ENCODE results near the gene UGT2A3. TPM values are rescaled to one million over a fixed set of nuclear protein-coding genes. Genes with fewer than 3 reads are reported as not detected.

Gene UGT2A3
- total RNA-seq, 2 experiments from 2014 or later: not detected

DNA sequence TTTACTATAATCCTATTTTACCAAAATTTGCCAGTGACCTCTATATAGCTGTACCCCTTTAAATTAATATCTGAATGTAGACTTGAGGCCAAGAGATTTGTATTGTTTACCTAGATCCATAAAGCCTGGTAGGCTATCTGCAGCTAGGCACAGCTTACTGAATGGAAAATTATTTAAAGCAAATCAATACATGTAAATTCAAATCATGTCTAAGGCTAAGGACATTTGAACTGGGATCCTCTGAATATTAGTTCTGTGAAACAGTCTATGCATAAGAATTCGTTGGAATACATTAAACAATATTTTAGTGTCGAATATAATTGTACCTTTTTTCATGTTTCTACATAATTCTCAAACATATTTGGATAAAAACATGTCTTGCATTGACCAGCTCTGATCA is 1.6 kb downstream of the UGT2A3 start:
- no peak for DNase-seq (ENCODE audit: low spot score)
- Histone ChIP-seq H2AFZ (ENCODE audit: low read length) (no peak overlapping the region), H3K4me2 (ENCODE audit: low read length) (no peak overlapping the region), H3K79me2 (ENCODE audit: insufficient read depth, low read depth, low read length) (no peaks in the 10 kb centered on the region), H4K20me1 (ENCODE audit: insufficient read depth, low read length) (no peaks in the 10 kb centered on the region), H3K9me3 (ENCODE audit: low read length) (no peaks in the 10 kb centered on the region), H3K4me3 (ENCODE audit: low read depth, low read length, poor library complexity, severe bottlenecking) (no peak overlapping the region), H3K27ac (ENCODE audit: low read depth, low read length, poor library complexity, severe bottlenecking) (no peak overlapping the region), H3K36me3 (ENCODE audit: insufficient read depth, low read length) (no peaks in the 10 kb centered on the region), H3K9me2 (ENCODE audit: insufficient read depth, low read length) (no peaks in the 10 kb centered on the region), H3K4me1 (ENCODE audit: insufficient read depth, low read length, poor library complexity, severe bottlenecking) (no peaks in the 10 kb centered on the region)
- ChIA-PET POLR2A (interaction anchor here (0.6 kb wide), 1 partner anchor 1103 kb away, joined by 3 read pairs; no protein-coding TSS in a partner anchor), CTCF (ENCODE audit: unreplicated experiment) (no interaction called here)
- no TSS peak for BruUV-seq (replicated peaks)
- TF ChIP-seq, protein P1, sequence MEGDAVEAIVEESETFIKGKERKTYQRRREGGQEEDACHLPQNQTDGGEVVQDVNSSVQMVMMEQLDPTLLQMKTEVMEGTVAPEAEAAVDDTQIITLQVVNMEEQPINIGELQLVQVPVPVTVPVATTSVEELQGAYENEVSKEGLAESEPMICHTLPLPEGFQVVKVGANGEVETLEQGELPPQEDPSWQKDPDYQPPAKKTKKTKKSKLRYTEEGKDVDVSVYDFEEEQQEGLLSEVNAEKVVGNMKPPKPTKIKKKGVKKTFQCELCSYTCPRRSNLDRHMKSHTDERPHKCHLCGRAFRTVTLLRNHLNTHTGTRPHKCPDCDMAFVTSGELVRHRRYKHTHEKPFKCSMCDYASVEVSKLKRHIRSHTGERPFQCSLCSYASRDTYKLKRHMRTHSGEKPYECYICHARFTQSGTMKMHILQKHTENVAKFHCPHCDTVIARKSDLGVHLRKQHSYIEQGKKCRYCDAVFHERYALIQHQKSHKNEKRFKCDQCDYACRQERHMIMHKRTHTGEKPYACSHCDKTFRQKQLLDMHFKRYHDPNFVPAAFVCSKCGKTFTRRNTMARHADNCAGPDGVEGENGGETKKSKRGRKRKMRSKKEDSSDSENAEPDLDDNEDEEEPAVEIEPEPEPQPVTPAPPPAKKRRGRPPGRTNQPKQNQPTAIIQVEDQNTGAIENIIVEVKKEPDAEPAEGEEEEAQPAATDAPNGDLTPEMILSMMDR (conservative IDR thresholded peaks at IDR 0.05; ENCODE audit: low read length): no peak
- TF ChIP-seq EZH2phosphoT487 (IDR thresholded peaks at IDR 0.05; ENCODE audit: borderline replicate concordance, low read depth, low read length): no peak
- intact Hi-C loops (cut with micrococcal nuclease; ENCODE audit: unreplicated experiment): no loop called here

DNA sequence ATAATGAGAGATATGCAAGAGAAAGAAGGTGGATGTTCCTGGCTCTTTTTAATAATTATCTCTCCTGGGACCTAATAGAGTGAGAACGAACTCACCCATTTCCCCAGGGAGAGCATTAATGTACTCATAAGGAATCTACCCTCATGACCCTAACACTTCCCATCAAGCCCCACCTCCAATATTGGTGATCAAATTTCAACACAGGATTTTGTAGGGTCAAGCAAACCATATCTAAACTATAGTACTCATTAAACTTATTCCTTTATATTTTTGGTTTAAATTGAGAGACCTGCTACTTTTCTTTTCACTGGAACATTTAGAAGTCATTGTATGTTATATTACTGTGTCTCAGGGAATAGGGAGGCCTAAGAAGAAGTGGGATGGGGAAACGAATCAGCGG is 2.6 kb downstream of the UGT2A3 start:
- BruUV-seq (replicated peaks): no TSS peak
- no peak overlapping the region for H3K4me2 ChIP-seq (ENCODE audit: low read length)
- intact Hi-C loops (cut with micrococcal nuclease; ENCODE audit: unreplicated experiment): no loop called here
- H3K4me3 ChIP-seq (ENCODE audit: low read depth, low read length, poor library complexity, severe bottlenecking): no peak overlapping the region
- no peaks in the 10 kb centered on the region for H3K36me3 ChIP-seq (ENCODE audit: insufficient read depth, low read length)
- H3K4me1 ChIP-seq (ENCODE audit: insufficient read depth, low read length, poor library complexity, severe bottlenecking): no peaks in the 10 kb centered on the region
- H3K79me2 ChIP-seq (ENCODE audit: insufficient read depth, low read depth, low read length): no peaks in the 10 kb centered on the region
- TF ChIP-seq, protein P1 (conservative IDR thresholded peaks at IDR 0.05; ENCODE audit: low read length): no peak
- no peak for TF ChIP-seq EZH2phosphoT487 (IDR thresholded peaks at IDR 0.05; ENCODE audit: borderline replicate concordance, low read depth, low read length)
- no peaks in the 10 kb centered on the region for H3K9me2 ChIP-seq (ENCODE audit: insufficient read depth, low read length)
- no peak for DNase-seq (ENCODE audit: low spot score)
- no peaks in the 10 kb centered on the region for H3K9me3 ChIP-seq (ENCODE audit: low read length)
- ChIA-PET CTCF (ENCODE audit: unreplicated experiment) (no interaction called here), POLR2A (no interaction called here)
- no peaks in the 10 kb centered on the region for H4K20me1 ChIP-seq (ENCODE audit: insufficient read depth, low read length)
- H3K27ac ChIP-seq (ENCODE audit: low read depth, low read length, poor library complexity, severe bottlenecking): no peak overlapping the region
- H2AFZ ChIP-seq (ENCODE audit: low read length): no peak overlapping the region

DNA sequence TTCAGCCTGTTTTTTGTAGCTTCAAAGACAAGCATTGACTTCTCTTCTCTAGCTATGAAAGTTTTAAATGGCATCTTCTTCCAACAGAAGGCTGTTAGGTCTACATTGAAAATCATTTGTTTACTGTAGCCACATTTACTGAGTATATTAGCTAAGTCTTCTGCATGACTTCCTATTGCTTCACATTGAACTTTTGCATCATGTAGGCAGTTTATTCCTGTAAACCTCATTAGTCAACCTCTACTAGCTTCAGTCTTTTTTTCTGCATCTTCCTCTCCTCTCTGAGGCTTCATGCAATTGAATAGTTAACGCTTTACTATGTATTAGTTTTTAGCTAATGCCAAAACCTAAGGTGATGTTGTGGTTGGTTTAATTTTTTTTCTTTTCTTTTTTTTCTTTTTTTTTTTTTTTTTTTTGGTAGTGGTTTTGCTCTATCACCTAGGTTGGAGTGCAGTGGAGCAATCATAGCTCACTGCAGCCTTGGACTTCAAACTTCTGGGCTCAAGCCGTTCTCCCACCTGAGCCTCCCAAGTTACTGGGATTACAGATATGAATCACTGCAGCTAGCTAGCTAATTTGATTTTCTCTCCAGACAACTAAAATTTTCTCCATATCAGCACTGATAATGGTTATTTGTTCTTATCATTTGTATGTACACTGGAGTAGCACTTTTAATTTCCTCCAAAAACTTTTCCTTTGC is 3.4 kb downstream of the UGT2A3 start:
- Histone ChIP-seq H3K4me1 (ENCODE audit: insufficient read depth, low read length, poor library complexity, severe bottlenecking) (no peaks in the 10 kb centered on the region), H3K4me2 (ENCODE audit: low read length) (no peak overlapping the region), H3K27ac (ENCODE audit: low read depth, low read length, poor library complexity, severe bottlenecking) (no peak overlapping the region), H2AFZ (ENCODE audit: low read length) (no peak overlapping the region), H3K79me2 (ENCODE audit: insufficient read depth, low read depth, low read length) (no peaks in the 10 kb centered on the region), H3K9me3 (ENCODE audit: low read length) (no peaks in the 10 kb centered on the region), H3K9me2 (ENCODE audit: insufficient read depth, low read length) (no peaks in the 10 kb centered on the region), H4K20me1 (ENCODE audit: insufficient read depth, low read length) (no peaks in the 10 kb centered on the region), H3K36me3 (ENCODE audit: insufficient read depth, low read length) (no peaks in the 10 kb centered on the region), H3K4me3 (ENCODE audit: low read depth, low read length, poor library complexity, severe bottlenecking) (no peak overlapping the region)
- POLR2A ChIA-PET: no interaction called here
- TF ChIP-seq, protein P1 (conservative IDR thresholded peaks at IDR 0.05; ENCODE audit: low read length): no peak
- no peak for TF ChIP-seq EZH2phosphoT487 (IDR thresholded peaks at IDR 0.05; ENCODE audit: borderline replicate concordance, low read depth, low read length)
- BruUV-seq (replicated peaks): no TSS peak
- CTCF ChIA-PET (ENCODE audit: unreplicated experiment): no interaction called here
- no peak for DNase-seq (ENCODE audit: low spot score)
- intact Hi-C loops (cut with micrococcal nuclease; ENCODE audit: unreplicated experiment): no loop called here

All from OCI-LY7 (cell line).